DMS79 (cell line): ENCODE measurements around the gene TBX4.

ENCODE experiments used
- DNase-seq: peaks from one replicate; lab custom pipeline; 2025; lab: John Stamatoyannopoulos, UW

TBX4 gene

DNA sequence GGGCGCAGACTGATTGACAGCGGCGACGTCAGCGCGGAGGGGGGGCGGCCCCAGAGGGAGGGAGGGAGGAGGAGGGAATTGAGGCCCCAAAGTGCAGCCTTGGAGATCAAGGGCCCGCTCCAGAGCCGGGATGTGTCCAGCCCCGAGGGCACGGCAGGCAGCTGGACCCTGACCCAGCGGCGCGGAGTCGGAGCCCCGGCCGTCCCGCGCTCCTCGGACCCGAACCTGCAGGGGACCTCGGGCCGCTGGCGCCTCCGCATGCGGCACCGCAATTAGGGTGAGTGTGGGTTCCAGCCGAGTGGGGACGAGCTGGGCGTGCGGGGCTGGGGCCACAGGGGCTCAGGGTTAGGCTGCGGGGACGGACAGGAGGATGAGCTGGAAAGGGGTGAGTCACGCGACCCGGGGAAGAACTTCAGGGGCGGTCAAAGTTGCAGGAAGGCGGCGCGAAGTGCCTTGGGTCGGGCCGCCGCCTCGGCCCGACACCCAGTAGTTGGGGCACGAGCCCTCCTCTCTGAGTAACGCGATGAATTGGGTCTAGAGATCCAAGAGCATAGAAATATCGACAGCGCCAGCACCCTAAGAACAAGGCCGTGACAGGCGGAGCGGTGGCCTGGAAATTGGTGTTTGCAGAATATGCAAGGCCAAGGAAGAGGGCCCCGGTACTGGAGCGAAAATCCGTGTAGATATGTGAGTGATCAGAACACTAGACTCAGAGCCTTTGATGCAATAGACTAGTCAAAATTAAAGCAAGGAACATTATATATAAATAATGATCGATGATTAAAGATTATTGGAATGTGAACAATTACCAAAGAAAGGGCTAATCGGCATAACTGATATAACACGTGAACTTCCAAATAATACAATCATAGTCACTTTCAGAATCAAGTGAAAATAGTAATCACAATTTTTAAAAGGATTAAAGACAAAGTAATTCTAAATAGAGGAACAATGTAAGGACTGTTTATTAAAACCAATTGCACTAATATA lies at the start of gene TBX4:
Gene TBX4, plus strand, starts transcription at position 122 of the 990 bp plus-strand sequence. CDS start 4,069 bp downstream, outside the sequence.
- DNase-seq, result no peak

GRCh38 chr17:61402978-61403800 lies 49.0 kb upstream of the TBX4 start:
- peak; percentile 47 for DNase-seq

DNA sequence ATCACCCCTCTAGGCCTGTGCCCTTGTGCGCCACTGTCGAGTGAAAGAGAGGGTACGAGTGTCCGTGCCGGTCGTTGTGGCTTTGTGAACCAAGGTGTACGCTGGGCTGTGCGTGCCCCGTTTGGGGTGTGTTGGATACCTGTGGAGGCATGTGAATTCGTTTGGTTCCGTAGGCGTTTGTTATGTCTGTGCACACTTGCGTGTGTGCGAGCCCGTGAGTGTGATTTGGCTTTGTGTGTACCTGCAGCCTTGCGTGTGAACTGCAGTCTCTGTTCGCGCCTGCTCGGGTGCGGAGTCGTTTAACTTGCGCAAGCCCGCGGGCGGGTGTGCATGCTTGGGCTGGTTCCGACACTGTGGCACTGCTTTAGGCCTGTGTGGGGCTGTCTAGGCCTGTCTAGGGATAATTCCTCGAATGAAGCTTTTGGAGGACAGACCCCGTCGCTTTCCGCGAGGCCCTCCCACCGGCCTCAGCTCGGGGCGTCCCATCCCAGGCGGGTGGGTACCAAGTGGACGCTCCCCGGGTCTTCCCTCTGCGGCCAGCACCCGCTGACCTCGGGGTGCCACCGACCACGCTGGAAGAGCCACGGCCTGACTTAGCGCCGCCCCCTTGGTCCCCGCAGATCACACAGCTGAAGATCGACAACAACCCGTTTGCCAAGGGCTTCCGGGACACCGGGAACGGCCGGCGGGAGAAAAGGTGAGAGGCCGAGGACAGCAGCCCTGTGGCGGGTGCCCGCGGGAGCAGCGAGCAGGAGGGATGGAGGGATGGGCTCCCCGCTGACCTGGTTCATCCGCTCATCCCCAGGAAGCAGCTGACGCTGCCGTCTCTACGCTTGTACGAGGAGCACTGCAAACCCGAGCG lies 48.2 kb upstream of the TBX4 start:
- DNase-seq, result no peak

- DNase-seq, result no peak
Measured at GRCh38 chr17:61404663-61404912, 47.6 kb upstream of the TBX4 start.

GRCh38 chr17:61404913-61405685 lies 47.1 kb upstream of the TBX4 start:
- no peak for DNase-seq

DNA sequence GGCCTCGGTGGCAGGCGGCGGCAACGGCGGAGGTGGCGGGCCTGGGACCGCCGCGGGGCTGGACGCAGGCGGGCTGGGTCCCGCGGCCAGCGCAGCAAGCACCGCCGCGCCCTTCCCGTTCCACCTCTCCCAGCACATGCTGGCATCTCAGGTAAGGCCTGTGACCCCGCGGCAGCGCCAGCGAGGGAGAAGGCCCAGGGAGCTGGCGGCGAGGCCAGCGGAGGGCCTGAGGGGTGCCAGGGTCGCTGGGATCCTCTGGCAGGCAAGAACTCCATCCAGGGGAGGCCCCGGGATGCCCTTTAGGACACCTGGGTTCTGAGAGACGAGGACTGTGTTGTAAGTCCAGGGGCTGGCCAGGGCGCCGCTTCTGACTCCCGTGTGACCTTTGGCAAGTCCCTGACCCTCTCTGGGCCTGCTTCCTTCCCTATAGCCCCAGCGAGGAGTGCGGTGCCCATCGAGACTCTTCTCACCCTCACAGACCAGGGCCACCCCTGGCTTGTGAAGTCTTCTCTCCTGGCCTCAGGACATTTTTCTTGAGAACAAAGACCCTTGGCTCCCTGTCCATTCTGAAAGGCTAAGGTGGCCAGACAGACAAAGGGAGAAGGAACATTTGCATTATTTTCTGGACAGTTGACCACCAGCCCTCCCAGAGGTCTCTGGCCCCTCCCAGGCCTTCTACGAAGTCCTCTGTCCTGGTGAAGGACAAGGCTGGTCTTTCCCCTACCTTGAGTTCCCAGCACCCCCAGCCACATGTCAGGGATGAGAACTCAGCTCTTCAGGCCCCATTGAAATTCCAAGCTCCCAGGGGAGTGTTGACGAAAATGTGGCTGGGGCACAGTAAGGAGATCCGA lies 46.3 kb upstream of the TBX4 start:
- no peak for DNase-seq

- DNase-seq, result no peak
Measured at GRCh38 chr17:61406537-61406845, 45.7 kb upstream of the TBX4 start.

DNA sequence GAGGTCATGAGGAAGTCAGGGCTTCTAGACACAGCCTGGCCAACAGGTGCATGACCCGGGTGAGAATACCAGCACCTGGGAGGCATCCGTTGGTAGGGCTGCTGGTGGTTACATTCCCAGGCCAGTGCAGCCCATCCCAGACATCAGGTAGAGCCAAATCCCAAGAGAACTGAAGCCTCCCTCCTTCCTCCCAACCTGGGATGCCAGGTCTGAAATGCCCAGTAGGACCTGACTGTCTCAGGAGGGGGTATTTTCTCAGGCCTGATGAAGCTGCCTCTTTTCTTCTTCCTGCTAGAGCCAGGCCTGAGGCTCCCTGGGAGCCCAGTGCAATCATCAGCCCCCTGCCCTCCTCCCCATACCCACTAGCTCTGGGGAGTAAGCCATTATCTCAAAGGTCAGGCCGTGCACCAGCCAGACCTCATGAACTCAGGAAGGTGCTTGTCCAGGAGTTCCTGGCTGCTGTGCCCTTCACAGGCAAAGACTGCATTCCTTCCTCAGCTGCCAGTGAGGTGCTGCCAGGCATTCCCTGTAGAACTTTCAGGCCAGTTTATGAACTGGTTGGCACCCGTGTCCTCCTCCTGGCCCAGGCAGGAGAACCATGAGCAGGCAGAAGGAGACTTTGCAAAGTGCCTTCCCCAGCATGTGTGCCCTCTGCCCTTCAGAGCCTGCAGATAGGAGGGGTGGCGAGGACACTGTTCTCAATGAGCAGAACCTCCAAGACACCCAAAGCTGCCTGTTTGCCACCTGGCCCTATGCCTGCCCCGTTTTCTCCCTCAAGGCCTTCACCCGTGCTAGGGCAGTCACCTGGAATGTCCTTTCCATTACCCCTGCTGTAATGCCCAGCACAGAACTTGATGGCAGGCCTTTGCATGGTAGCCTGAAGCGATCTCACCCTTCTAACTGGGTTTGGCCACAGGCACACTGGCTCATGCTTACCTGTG lies 45.0 kb upstream of the TBX4 start:
- DNase-seq, result no peak

DNA sequence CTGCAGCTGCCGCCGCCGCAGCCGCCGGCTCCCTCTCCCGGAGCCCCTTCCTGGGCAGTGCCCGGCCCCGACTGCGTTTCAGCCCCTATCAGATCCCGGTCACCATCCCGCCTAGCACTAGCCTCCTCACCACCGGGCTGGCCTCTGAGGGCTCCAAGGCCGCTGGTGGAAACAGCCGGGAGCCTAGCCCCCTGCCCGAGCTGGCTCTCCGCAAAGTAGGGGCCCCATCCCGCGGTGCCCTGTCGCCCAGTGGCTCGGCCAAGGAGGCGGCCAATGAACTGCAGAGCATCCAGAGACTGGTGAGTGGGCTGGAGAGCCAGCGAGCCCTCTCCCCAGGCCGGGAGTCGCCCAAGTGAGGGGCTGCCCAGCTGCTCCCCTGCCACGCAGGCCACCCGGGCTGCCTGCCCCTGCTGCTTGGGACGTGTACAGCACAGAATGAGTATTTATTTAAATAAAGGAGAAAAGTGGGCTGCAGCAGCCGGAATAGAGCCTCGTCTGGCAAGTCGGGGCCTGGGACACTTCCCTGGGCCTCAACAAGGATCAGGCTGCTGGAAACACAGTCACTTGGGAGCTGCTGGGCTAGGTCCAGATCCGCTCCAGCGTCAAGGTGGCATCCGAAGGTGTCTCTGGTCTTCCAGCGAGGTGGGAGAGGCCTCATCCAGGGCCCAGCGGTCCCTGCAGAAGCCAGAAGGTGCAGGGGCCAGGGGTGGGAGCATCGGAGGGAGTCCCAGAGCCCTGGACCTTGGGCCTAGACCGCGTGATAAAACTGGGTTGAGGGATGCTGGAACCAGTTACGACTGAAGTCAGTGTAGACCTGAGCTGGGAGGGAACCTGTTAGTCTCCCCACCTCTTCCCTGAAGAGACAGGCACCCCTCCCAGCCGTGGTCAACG lies 43.8 kb upstream of the TBX4 start:
- no peak for DNase-seq

GRCh38 chr17:61409301-61410112 lies 42.7 kb upstream of the TBX4 start:
- DNase-seq, result no peak

DNA sequence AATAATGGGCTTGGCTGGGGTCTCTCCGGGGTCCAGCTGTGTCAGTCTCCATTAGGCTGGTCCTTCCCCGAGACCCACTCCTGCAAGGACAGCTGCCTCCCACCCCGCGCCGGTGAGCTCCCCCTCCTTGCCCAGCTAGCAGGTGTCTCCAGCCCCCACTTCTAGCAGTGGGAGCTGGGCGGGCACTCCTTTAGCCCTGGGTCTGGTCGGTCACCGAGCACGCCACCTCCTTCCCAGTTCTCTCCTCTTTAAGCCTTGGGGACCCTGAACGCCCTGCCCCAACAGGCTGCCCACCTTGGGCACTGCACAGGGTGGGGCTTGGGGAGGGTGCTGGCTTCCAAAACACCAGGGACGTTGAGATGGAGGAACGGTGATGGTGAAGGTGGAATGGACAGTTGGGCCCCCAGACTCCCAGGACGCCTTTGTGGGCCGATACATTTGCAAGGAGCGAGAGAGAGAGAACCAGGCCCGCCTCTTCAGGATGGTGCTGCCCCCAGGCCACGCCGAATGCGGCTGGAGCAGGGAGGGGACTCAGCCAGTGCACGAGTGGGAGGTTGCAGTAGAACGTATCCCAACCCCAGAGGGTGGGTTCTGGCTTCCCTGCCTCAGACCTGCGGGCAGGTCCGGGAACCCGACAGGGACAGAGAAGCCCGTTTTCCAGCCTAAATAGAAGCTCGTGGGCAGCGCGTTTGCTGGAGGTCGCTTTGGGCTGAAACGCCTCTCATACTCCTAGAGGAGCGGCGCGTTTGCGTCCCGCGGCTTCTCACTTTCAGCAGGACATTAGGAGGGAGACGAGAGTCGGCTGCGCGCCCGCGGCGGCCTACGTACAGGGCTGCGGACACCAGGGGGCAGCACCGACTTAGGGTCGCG lies 41.8 kb upstream of the TBX4 start:
- no peak for DNase-seq

- no peak for DNase-seq
Measured at GRCh38 chr17:61411011-61411260, 41.3 kb upstream of the TBX4 start.

- DNase-seq, result no peak
Measured at GRCh38 chr17:61411261-61412142, 40.7 kb upstream of the TBX4 start.

GRCh38 chr17:61412143-61412859 lies 39.9 kb upstream of the TBX4 start:
- peak; percentile 34 for DNase-seq
